CD4-positive, alpha-beta T cell treated with Interferon alpha-2 for 1 hour (primary cell): Measurements from ENCODE around the gene SMIM7.

Source experiments
- DNase-seq, 2 donors: peaks; one replicate each; pipeline ENCODE4 v3.0.0-alpha.2; 2020 to 2022

SMIM7 gene

DNA sequence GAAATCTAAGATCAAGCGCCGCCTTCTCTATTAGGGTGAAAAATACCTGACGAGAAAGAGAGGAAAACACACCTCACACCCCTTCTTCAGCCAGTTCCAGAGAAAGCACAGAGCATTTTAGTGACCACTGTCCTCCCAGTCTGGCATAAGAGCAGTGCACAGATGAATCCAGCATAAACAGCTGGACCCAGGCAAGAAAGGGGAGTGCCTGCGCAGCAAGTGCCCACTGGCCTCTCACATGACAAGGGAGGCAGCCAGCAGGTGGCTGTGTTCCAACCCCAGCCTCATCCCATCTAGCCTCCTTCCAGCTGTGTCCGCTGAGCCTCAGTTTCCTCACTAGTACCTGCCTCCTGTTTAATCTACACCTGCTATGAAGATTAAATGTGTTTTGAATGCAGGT, 39.9 kb downstream of the SMIM7 start:
- no peak for DNase-seq

DNA sequence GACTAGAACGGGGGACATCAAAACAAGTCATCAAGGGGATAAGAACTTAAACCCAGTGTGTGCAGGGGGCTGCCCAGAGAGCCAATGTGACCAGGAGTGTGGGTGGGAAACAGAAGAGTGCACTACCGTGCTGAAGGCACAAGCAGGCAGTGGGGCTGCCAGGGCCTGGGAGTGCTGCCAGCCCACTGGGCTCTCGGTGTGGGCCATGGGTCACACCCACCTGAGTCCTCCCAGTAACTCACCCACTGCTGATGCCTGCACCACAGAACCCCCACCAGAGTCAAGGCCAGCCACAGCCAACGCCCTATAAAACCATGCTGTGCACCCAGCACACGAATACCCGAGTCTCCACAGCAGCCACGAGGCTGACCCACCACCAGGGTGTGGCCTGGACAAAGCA, 40.5 kb downstream of the SMIM7 start:
- no peak for DNase-seq

DNA sequence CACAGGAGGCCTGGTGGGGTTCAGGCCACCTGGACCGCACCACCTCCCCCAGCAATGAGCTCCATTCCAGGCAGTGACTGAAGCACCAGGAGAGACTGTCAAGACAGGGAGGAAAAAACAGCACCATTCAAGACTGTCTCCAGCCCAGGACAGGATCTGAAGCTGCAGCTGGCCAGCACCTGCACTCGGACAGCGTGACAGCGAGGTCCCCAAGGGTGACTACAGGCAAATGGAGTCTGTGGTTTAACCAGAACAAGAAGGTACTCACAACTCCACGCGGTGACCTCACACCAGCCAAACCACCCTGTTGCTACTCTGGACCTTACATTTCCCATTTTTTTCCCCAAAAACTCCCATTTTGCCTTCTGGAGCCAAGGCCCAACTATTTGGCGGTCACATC, 41.7 kb downstream of the SMIM7 start:
- DNase-seq: no peak

DNA sequence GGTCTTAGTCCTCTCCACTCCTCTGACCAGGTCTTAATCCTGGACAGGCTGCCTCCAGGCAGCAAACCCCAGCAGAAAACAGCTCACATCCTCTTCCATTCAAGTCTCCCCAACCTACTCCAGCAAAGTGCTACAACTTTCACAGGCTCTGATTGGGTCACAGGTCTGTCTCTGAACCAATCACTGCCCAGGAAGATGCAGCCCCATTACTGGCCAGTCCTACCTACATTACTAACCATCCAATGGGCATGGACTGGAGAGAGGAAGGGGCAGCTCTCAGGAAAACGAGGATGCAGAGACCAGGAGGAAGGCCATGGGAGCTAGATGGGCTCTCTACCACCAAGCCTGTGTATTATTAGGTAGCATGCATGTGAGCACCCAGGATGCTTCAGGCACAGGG, 44.1 kb downstream of the SMIM7 start:
- DNase-seq: no peak

DNA sequence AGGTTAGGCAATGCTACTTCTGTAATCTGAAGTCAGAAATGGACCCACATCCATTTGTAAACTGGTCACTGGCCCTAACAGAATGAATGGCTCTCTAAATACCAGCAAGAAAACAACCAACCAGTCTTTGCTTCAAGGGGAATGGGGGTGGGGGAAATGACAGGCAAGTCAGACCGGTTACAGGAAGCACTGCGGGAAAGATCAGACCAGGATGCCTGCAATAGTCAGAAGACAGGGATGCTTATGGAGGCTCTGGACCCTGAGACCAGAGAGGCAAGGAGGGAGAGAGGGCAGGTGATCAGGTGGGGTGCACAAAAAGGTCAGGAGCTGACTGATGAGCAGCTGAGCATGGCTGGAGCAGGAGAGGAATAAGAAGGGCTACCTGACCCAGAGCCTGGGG, 45.0 kb downstream of the SMIM7 start:
- no peak for DNase-seq

DNA sequence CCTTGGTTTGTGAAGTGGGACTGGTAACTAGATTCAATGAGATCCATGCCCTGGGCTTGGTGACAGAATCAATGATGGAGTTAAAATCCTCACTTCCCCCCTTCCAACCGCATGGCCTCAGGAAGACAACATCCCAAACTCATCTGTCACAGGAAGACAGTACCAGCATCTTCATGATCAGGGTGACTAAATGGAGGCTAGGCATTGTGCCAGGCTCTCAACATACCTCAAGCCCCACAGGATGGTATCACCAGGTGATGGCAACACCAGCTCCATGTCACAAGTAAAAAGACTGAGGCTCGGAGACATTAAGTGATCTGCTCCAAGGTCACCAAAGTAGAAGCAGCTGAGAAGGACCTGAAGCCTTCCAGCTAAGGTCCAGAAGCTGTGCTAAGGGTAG, 46.1 kb downstream of the SMIM7 start:
- DNase-seq: no peak

DNA sequence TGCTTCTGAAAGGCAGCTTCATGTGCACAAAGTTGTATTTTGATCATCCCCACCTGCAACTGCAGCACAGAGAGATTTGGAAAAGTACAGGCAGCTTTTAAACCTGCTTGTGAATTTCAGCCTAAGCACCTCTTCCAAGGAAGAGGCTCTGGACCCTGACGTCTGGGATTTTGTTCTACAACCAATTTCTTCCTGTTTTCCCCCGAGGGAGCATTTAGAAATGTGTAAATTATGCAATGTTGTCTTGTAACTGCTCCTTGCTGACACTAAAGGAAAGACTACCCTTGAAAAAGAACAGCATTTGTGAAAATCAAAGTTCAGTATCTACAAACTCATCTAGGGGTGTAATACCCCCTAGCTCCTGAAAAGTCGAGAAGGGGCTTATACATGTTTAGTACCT, 47.3 kb downstream of the SMIM7 start:
- no peak for DNase-seq

DNA sequence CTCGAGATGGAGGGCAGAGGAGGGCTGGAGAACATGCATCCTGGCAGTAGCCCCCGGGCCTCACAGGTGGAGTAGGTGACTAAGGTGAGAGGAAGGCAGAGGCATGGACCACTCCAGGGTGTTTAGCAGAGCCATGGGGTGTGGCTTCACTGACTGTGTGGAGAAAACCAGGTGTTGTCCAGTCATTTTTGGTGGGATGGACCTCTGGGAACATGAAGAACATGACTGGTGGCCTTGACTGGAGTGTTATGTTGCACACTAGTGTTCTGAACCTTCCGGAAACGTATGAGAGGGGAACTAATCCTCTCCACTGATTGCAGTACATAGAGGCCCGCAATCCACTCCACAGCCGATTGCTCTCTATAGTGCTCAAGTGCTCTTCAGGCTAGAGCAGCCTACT, 48.8 kb downstream of the SMIM7 start:
- no peak for DNase-seq

DNA sequence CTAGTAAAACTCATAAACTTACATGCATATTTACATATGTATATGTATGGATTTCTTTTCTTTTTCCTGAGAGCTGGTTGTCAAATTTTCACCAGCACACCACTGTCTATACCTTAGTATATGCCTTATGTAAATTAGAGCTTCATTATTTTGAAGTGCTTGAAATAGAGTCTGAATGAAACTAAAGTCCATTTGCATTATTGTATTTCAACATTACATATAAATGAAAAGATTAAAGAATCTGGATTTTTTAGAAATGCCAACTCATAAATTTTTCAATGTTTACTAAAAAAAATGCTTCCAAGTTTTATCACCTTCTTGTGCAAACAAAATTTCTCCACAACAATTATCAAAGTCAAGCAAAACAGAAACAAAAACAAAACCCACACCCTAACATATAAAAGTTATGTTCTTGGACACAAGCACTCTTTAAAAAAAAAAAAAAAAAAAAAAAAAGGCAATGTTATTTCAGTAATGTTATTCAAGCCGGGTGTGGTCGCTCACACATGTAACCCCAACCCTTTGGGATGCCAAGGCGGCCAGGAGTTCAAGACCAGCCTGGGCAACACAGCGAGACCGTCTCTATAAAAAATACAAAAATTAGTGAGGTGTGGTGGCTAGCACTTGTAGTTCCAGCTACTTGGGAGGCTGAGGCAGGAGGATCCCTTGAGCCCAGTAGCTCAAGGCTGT, 50.3 kb downstream of the SMIM7 start:
- DNase-seq: no peak

DNA sequence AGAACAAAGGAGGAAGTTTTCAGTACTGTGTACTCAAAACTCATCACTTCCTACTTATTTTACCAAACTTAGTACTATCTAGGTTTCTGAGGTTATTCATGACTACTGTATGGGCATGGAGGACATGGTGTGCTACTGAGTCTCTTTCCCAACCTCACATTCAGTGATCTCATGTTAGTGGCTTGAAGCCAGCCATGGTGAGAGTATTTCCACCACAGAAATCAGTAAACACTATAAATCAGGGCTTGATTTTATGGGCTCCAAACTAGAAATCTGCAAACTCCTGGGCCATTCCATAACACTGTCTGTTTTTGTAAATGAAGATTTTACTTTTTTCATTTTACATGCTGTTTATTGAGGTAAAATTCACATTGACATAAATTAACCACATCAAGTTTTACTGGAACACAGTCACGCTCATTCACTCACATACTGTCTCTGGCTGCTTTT, 51.6 kb downstream of the SMIM7 start:
- DNase-seq: no peak

DNA sequence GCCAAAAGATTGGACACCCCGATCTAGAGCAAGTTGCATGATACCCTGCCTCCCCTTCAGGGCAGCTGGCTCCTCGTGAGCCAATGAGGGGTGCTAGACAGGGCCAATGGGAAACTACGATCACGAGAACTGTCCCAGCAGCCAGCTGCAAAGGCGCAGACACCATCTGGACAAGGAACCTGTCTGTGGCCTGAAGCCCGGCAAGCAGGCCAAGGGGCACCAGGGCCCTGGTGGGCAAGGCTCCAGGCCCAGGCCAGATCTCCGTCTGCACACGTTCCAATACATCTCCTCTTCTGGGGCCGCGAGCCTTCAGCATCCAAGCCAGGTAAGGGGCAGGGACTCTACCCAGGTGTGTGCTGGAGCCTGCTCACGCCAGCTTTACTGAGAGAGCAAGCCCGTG, 52.1 kb downstream of the SMIM7 start:
- no peak for DNase-seq

DNA sequence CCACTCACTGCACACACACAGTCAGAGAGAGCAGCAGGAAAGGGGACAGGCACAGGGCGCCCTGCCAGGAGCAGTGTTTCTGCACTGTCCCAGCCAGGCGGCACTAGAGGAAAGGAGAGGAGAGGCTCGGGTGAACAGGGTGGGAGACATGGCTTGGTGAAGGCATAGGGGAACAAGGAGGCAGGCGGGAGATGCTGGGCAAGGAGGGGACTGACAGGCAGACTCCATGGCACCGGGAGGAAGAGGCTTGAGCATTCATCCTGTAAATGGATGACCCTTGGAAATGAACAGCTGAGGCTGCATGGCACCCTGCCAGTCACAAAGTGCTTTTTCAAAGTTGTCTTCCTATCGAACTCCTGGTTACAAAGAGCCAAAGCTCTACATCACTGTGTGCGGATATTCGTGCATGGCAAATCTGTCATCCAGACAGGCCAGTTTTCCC, 54.4 kb downstream of the SMIM7 start:
- DNase-seq: no peak

DNA sequence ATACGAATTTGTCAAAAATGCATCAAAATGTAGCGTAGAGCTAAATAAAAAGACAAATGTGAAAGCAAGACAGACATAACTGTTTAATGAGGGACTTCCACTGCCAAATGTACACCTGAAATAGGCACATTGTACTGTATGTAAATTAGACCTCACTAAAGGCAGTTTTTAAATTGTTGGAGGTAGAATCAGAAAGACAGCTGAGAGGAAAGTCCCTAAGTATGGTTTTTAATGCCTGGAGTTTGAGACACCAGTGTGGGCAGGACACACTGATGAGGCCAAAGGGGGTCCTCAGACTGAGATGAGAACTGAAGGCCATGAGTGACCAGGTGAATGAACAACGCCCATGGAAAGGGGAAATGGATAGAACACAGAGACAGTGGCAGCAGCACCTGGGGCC, 54.8 kb downstream of the SMIM7 start:
- no peak for DNase-seq

DNA sequence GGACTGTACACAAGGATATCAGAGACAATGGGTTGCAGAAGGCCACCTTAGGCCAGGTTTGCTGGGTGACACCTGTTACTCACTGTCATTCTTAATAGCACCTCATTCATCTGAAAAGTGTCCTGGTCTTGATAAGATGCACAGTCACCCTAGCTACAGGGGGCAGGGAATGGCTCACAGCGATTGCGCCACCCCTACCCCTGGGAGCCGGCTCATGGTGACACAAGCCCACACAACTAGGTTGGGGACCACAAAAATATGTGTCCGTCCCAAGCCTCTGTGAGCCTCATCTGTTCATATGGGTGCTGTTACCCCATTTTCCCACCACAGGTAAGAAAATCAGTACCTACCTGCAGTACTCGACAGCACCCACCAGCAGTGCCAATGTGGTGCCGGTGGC, 55.3 kb downstream of the SMIM7 start:
- DNase-seq: no peak

DNA sequence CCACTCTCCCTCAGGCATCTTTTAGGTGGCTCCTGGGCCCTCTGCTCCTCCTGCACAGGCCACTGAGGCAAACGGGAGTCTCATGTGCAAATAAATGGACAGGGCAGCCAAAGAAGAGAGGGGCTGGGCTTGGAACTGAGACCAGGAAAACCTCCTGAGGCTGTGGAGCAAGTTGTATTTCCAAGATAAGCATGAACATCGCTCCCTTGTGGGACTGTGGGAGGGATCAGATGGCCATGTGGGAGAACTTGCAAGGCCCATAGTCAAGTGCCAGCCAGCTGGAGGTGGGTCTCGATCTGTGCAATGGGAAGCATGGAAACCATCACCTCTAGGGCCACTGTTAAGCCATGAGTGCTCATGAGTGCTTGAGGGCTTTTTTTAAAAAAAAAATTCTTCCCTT, 56.9 kb downstream of the SMIM7 start:
- no peak for DNase-seq

DNA sequence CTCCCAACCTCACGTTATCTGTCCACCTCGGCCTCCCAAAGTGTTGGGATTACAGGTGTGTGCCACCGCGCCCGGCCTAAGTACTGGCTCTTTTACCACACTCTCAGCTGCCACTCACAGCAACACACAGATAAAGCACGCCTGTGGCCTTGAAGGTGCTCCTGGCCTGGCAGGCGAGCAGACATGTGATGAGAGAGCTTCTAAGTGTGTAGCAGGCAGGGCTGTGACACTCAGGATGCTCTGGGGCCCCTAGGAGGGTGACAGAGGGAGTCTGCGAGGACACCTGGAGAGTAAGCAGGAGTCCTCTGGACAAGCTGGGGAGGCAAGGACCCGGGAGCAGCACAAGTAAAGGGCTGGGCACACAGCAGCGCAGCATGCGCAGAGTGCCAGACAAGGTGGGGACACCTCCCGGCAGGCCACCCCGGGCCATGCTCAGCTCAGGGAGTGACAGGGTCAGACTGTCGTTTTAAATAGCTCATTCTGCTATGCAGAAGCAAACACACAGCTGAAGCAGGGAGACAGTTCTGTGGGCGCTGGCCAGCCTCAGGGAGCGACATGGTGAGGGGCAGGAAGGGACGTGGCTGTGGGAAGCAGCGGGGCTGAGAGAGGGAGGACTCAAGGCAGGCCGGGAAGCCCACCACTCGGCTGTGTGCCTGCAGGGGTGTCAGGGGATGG, 58.4 kb downstream of the SMIM7 start:
- no peak for DNase-seq

DNA sequence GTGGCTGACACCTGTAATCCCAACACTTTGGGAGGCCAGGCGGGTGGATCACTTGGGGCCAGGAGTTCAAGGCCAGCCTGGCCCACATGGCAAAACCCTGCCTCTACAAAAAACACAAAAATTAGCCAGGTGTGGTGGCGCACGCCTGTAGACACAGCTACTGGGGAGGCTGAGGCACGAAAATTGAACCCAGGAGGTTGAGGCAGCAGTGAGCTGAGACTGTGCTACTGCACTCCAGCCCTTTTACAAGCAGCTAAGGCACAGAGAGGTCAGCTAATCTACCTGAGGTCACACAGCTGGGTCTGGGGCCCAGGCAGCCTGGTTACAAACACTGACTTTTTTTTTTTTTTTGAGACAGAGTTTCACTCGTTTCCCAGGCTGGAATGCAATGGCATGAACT, 59.1 kb downstream of the SMIM7 start:
- no peak for DNase-seq

DNA sequence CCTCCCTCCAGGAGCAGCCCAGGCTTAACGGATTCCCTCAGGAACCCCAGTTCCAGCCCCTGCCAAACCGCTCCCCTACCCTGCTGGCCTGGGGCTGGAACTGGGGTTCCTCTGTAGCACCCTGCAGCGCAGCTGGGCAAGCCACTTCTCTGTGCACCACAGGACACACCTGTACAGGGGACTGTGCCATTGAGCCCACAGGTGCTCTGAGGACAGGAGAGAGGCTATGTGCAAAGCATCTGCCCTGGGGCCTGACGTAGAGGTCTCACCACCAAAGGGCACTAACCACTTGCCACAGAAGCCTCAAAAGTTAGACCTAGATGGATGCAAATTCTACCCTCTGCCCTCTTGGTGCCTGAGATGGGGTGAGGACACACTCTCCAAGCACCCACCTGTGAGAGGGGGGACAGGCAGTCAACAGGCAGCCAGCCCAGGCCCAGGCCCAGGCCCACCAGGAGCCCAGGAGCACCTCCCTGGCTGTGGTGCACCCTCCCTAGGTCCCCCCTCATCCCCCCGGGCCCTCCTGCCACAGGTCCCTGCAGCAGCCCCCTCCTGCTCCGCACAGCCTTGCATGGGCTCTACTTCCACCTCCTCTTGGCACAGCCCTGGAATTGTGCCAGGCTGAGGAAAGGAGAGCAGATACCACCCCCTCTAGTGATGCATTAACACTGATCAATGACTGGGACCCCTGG, 60.1 kb downstream of the SMIM7 start:
- no peak for DNase-seq

DNA sequence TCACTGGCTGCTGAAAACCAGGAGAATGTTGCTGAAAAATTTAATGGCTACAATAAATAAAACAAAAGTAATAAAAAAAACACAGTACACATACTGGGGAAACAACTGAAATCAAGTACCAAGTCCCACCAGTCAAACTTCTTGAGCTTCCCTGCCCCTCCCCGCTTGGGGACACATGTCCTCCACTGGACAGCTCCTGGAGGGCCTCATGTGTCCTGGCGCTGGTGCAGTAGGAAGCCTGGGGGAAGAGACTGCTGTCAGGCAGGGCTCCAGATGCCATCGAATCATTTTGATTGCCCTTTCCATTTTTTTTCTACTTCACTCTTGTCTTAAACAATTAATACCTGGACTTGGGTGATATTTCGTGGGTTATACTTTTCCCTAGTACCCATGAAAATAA, 61.1 kb downstream of the SMIM7 start:
- no peak for DNase-seq

DNA sequence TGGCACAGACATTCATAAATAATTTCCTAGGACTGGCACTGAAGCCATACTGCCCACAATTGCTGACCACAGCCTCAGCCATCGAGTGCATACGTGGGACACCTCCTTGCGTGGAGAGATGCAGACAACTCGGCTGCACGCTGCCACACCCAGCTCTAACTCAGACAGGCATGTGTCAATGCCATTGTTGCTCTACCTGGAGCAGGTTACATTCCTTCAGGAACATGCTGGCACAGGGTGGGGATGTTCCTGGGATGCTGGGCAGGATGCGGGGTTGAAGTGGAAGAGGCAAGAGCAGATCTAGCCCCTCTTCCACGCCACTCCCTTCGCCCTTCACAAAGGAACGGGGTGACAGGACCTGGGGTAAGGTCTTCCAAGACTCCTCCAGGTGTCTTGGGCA, 63.5 kb downstream of the SMIM7 start:
- DNase-seq: no peak
